CD4-positive, alpha-beta T cell treated with Interleukin-6 for 4 hours (primary cell): ENCODE results near the gene GALK2.
A peak's percentile ranks its signal among the peaks of the same experiment; 100 is the strongest.

ENCODE experiments used
- DNase-seq: peaks from one replicate; pipeline ENCODE4 v3.0.0-alpha.2; 2020; ENCODE audit warnings: mixed read lengths

GALK2 gene

DNA sequence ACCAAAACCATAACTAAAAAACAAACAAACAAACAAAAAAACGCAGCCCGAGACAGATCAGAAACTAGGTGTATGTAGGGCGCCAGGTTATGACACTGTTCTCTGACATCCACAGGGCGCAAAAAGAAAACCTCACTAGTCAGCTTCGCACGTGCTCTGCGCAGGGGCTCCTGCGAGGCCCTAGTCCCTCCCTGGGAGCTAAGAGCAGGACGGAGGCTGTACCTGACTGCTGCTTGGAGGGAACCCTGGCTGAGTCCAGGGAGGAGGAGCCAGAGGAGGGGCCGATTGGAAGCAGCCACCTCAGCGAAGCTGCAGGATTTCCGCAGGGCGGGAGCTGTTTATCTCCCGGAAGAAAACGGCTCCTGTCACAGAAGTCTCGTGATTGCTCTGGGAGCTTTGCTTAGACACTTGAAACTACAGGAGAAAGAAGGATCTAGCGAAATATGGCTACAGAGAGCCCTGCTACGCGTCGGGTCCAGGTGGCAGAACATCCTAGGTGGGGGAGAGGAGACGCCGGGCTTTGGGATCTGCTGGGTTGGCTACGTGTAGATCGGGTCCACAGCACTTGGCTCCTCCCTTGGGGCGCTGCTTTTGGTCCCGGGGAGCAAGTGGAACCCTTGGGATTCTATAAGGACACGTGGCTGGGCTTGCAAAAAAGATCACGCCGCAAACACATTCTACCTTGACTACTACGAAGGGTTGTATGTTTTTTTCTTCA, at the start of gene GALK2:
Gene GALK2 (plus strand): TSS at position 368 of the 718 bp plus-strand sequence. CDS start 76 bp downstream, at position 444.
- DNase-seq: peak; percentile 85

DNA sequence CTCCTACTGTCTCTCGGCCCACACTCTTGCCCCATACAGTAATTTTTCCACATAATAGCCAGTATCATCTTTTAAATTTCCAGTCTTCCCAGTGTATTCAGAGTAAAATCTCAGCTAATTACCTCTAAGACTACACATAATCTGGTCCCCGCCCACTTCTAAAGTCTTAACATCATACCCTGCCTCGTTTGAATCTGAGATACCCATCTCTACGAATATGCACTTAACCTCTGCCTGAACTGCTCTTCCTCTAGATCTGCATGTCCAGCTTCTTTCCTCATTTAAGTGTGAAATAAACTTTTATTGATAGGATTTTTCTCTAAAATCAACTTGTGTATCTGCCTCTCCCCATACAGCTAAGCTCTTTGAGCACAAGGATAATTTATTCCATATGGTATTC, 49.2 kb upstream of the GALK2 start:
- no peak for DNase-seq

DNA sequence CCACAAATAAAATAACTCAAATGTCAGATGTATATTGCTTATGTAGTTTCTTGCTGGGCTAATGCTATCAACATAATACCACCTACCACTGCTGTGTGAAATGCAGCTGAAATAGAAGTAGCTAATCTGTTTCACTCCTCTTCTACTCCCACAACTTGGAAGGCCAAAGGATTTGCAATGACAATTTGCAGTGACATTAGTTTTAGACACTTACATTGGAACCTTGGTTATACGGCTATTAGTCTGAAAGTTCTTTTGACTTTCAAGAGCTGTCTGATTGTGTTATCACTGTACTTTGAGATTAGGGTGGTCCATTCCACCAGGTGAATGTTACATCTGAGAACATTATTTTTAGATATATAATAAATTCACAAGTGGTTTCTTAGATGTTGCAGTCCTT, 48.1 kb upstream of the GALK2 start:
- DNase-seq: no peak

DNA sequence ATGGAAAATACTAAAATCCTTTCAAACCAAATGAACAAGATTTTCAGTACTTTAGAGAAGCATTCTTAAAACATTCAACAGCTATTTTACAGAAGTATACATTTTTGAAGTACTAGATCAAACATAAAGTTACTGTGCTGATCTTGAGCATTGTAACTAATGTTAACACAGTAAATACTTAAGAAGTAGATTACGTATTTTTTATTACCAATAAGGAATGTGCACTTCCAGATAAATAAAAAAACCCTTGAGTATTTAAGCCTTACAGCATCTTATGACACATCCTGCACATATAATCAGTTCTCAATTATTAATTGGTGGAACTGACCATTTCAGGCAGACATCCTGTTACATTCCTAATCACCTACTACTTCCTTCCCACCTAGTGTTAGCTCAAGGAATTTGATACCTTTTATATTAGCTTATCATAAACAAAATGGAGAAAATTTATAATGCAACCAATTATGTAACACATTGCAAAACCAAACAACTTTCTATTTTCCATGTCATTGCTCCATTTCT, 47.4 kb upstream of the GALK2 start:
- no peak for DNase-seq

DNA sequence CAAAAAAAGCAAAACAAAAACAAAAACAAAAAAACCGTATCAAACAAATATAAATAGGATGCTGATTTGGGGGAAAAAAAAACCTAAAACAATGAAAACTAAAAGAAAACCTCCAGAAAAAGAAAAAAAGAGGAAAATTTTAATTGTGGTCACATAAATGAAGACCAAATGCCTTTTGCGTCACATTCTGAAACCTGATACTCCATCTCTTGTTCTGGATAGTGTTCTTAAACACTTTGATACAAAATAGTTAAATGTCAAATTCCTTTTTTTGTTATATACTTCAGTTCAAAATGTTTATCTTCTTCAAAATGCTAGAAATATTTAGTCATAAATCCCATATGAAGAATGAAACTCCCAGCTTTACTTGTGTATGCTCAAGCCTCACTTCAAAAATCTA, 45.7 kb upstream of the GALK2 start:
- DNase-seq: no peak

DNA sequence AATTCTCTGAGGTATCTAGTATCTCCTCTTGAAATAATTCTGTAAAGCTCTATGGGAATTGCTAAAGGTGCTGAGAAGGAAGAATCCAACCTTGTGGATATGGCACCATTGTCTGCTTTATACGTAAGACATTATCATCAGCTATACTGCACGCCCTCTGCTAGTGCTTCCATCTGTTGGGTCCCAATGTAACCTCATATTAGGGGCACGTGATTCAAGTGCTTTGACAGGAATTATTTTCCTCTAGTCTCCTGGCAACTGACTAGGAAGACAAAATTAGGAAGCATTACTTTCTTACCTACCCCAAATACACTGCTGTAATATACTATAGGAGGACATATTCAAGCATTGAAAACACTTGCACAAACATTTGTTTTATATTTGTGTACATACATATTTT, 38.6 kb upstream of the GALK2 start:
- no peak for DNase-seq

DNA sequence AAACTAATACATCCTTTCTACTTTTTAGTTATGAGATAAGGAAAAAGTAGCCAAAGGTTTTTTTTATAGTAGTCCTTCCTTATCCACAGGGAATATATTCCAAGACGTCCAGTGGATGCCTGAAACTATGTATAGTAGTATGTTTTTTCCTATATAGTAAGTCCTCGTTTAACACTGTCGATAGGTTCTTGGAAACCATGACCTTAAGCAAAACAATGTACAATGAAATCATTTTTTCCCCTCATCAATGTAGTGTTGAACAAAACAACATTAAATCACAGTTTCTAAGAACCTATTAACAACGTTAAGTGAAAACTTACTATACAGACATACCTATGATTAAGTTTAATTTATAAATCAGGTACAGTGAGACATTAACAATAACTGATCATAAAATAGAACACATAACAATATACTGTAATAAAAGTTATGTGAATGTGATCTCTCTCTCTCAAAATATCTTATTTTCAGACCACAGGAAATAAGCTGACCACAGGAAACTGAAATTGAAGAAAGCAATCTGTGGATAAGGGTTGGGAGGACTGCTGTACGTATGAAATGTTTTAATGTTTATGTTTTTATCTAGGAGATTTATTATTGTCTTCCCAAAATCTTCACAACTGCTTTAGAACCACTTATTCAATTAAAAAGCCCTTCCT, 35.2 kb upstream of the GALK2 start:
- DNase-seq: no peak

DNA sequence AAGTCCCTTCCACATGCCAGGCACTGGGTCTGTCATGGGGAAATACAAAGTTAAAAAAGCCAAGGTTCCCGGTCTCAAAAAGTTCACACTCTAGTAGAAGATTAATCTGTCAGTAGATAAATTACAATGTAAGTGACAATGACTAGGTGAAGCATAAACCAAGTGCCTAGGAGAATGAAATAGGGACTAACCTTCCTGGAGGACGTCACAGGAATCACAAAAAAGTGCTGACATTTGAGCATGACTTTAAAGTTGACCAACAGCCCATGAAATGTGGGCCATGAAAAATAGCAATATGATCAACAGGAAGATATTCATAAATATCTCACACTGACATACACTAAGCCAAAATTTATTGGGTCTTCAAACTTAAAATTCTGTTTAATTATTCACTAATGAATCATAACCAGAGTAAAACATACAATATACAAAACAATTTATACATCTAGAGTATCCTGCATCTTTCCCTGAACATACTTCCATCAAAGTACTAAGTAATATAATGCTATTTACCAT, 34.6 kb upstream of the GALK2 start:
- DNase-seq: no peak

DNA sequence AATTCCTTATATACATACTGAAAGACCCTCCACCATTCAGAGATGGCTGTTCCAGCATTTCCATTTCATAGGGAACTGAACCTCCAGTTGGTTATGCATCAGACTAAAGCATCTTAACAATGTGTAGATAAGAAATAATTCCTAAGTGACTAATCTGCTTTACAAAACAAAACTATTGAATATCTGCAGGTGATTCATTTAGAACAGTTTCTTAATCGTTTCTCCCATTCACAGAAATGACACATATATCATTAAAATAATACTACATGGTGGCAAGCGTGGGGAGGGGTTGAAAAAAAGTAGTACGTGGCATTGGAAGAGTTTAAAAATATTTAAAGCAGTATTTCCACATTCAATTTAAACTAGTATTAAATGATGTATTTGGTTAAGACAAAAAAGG, 34.1 kb upstream of the GALK2 start:
- no peak for DNase-seq

DNA sequence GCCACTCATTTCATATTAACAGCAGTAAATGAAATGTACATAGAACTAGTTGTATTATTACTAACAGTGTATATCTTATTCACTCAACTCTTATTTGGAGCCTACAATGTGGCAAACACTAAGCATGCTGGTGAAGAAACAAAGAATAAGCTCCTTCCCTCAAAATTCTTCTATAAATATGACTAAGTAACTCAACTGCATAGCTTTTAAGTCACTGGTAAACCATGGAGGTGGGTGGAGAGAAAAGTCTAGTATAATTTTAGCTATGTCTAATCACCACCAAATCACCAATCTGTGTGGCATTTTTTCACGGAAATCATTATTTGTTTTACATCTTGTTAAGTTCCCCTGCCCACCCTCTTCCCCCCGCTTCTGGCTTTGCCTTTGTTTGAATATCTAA, 32.2 kb upstream of the GALK2 start:
- no peak for DNase-seq

DNA sequence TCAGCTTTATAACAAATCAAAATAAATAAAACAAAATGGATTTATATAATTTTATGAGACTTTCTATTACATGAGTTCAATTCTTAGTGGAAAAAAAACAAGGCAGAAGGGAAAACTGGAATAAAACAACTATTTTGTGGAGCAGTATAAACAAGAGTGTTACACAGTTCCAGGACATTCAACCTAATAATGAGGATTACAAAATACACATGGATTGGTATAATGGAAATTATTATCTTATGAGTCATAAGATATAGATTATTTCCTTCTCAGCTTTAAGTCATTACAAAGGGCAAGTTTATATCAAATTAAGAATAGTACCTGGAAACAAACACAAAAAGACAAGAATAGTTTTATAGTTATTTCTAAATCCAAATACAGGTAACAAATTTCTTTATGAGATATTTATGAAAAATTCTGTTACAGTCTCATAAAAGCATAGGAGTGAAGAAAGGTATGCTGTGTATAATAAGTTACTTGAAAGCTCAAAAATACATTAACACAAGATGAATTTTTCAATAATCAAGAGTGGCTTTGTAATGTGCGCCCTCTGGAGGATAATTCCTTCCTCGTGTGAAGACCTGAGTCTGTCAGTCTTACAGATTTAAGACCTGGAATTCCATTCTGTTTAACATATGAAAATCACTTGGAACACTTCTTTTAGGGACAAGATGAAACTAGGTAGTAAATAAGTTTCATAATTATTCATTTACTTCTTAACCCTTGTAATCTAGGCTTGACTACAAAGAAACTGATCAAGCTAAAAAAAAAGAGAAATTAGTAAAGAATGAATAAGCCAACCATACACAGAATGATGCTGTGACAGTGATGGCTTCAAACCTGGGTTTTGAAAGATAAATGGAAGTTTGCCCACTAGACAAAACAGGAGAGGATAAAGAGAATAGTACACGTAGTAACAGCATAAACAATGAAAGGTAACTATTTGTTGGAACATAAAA, 24.1 kb upstream of the GALK2 start:
- peak; percentile 39 for DNase-seq

DNA sequence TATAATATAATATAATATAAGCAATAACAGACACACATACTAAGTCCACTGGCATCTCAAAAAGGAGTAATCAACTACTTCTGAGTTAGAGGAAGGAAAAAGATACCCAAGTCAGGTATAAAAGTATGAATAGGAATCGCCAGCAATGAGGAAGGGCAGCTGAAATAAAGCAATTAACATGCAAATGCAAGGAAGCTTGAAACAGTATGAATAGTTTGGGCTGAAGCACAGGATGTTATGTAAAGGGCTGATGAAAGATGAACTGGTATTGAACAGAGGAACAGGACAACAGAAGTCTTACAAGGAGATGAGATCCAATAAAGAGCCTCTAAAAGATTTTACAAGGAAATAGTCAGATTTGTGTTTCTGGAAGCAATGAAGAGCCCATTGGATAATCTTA, 21.7 kb upstream of the GALK2 start:
- no peak for DNase-seq

DNA sequence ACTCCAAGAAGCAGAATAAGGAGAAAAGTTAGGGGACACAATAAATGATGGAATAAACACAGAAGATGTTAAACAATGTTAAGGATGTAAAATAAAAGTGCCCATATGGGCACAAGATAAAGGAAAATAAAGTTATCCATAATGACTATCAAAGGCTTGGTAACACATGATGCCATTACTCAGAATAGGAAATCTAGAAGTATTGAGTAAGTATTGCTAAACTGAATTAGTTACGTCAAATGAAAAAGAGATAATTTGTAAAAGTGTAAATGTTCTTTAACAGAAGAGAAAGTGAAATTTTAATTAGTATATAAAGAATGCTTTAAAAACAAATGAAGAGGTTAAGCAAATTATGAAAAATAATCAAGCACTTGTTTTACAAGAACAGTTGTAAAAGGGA, 21.3 kb upstream of the GALK2 start:
- DNase-seq: no peak

DNA sequence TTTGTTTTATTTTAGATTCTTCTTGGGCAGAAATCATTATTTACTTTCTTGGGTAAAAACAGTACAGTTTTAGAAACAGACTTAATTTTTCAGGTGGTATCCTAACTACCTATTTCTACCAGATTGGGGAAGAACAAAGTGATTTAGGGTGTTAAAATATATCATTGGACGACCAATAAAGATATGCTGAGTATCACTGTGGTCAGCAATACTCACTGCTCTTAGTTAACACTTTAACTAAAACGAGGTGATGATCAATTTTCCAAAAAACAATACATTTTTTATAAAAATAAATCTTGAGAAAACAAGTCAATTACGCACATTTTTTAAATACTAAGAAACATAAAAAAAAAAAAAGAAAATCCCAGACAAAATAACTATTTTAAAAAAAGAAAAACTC, 18.2 kb upstream of the GALK2 start:
- DNase-seq: no peak

DNA sequence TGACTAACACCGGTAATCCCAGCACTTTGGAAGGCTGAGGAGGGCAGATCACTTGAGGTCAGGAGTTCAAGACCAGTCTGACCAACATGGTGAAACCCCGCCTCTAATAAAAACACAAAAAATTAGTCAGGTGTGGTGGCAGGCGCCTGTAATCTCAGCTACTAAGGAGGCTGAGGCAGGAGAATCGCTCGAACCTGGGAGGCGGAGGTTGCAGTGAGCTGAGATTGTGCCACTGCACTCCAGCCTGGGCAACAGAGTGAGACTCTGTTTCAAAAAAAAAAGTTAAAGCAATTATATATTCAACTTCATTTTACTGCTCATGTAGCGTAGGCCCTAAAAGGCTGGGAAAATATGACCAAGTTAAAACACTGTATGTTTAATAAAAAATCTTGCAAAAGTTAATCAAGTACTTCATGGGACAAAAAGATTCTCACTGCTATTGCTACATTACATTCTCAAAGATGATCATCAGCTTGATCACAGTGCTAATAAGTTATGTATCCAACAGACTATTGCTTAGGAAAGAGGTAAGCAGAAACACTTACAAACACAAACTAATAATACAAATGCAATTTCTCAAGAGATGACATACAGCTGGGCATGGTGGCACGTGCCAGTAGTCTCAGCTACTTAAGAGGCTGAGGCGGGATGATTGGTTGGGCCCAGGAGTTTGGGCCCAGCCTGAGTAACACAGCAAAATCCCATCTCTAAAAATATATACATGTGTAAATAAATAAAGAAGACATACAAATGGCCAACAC, 17.3 kb upstream of the GALK2 start:
- no peak for DNase-seq

DNA sequence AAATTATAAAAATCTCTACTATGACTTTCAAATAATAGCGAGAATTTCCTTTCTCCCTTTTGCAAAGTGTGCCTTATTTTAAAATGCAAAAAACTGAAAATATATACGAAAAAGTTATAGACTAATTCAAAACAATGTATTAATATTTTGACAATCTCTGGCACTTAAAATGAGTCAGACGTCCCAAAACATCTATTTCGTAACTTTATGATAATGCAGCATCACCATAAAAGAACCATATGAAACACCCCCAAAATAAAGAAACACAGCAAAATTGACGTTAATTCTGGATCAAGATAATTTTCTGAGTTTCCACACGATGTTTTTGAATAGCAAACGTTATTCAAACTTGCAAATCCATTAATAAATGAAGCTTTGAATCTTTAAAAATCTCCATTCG, 15.7 kb upstream of the GALK2 start:
- no peak for DNase-seq

DNA sequence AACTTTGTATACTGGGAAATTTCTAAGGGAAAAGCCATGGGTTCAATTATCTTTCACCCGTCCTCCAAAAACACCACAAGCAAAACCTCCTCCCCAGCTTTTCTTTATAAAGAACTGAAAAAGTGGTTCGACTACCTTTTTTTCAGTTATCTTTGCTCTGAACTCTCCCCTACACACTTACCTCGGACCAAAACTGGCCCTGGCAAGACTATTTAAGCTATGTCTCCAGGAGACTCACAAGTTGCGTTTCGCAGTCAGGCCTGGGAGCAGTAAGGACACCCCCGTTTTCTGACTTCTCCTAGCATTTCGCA, 15.3 kb upstream of the GALK2 start:
- DNase-seq: no peak

DNA sequence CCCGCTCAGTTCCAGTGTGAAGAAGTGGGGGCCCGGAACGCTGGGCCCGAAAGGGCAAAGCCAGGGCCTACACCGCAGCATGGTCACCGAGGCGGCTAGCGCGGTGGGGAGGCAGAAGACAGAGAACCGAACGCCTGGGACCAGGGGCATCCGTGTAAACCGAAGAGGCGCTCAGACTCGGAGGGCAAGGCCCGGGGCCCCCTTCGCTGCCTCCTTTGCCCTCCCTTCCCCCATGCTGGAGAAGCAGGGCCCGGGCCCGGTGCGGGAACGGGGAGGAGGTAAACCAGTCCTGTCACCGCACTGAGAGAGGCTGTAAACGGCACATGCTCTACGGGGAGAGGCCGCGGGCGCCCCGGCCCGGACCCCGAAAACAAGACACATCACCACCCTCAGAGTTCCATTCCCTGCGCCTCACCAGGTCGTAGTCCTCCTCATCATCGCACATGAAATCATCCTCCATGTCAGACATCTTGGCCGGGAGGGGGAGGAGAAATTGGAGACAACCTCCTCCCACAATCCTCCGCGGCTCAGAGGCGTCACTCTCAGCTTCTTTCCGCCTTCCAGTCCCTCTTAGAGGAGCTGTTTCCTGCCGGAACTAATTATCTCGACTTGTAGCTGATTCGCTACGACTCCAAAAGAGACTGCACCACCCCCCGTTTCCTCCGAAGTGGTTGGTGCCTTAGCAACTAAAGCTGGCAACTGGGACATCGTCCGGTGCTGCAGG, 14.8 kb upstream of the GALK2 start, which contains the start of gene COPS2:
Gene COPS2 (minus strand): TSS at position 490 of the 724 bp plus-strand sequence. CDS start 21 bp downstream, at position 469.
- DNase-seq: peak; percentile 92

DNA sequence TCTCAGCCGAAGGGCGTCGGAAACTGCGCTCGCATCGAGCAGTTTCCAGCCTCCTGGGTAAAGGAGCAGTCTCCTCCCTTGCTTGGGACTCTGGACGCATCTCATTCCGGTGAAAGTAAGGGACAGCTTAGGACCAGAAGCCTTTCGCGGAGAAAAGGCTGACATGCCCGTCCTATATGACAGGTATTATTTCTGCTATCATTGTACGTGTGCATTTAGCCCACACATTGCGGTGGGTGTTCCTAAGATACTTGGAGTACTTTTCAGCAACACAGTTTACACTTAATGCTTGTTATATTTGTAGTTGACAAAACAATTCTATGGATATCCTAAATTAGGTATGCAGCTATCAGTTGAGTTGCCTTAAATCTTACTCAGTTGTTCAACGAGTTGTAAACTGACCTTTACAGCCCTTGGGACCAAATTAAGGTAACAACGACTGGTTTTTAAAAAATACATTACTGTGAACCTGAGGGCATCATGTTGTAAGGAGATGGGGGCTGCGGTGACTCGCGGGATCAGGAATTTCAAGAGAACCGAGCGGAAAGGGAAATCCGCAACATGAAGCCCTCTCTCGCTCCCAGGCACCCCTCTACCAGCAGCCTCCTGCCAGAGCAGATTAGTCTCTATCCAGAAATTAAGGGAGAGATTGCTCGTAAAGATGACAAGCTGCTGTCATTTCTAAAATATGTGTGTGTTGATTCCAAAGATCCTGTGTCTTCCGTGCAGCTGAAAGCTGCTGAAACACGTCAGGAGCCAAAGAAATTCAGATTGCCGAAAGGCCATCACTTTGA, 14.0 kb upstream of the GALK2 start:
- DNase-seq: peak; percentile 10

DNA sequence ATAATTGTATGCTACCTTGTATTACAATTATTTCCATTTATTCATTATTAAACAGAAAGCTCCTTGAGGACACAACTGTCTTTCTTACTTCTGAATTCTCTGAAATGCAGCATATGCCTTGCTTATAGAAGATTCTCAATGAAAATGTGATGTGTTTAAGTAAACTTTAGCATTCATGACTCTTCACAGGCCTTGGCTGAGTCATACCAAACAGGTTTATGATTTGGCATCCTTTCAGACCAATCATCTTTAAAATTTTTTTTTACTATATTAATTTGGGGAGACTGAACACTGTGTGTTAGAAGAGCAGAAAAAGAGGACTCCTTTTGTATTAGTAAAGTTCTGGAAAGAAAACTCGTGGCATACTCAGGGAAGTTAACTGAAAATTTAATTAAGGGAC, 6.4 kb upstream of the GALK2 start:
- no peak for DNase-seq

DNA sequence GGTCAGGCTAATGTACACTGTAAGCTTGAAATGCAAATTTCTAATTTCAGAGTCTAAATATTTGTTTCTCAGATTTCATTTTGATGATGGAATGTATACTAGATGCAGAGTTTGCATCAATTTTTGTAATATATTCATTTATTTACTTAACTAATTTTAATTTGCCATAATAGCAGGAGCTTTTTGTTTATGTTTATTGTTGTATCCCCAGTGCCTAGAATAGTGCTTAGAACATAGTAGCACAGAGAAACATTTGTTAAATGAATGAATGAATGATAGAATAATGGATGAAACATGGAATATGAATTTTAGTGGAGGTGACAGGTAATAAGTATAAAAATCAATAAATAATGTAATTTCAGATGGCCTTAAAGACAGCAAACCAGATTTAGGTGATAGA, 5.2 kb upstream of the GALK2 start:
- no peak for DNase-seq
